ENCODE results near the gene CCDC102A. TPM values are rescaled to one million over a fixed set of nuclear protein-coding genes. Genes with fewer than 3 reads are reported as not detected.

Gene CCDC102A
- total RNA-seq: 10 to 100 TPM; 22.5 to 26.8 TPM

DNA sequence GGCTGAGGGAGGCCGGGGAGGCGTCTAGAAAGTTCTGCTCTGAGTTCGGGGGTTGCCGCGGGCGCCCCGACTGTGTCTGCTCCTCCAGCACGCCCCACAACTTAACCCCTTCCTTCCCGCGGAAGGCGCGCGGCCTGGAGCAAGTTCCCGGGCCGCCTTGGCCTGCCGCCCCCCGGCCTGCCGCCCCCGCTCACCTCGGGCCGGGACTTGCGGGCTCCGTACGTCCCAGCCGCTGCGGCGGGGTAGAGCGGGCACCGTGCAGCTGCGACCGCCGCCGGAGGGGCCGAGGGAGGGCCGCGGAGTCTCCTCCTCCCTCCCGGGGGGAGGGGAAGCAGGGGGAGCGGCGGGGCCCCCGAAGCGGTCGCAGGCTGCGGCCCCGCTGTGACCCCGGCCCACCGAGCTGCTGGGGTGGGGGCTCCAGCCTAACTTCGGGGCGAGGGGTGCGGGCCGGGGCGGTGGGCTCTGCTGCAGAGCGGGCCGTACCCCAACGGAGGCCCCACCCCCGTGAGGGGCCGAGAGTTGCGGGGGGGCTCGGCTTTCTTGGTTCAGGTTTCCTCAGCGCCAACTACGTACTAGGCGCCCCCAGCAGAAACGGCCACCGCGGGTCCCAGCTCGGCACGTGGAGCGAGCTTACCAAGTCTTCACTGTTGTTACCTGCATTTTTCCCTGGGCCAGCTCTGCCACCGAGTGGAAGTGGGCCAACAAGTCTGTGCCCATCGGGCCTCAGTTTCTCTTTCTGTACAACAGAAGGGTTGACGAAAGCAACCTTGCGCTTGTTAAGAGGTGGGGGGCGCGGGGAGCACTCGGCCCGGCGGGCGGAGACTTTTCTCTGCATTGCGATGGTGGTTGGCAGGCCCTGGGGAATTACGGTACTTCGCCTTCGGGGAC lies at the start of gene CCDC102A:
TSS of gene CCDC102A (minus strand) at position 266 of the 888 bp plus-strand sequence. CDS start 7,394 bp downstream, outside the sequence.
- H3K27ac ChIP-seq: peak within 1 kb of the TSS; percentile 89 to 94
- DNase-seq (ENCODE audit: low spot score): no peak
- TF ChIP-seq POLR2AphosphoS5 (IDR thresholded peaks at IDR 0.05): no peak
- no peak for TF ChIP-seq POLR2A (IDR thresholded peaks at IDR 0.05)
- TF ChIP-seq, protein P1, sequence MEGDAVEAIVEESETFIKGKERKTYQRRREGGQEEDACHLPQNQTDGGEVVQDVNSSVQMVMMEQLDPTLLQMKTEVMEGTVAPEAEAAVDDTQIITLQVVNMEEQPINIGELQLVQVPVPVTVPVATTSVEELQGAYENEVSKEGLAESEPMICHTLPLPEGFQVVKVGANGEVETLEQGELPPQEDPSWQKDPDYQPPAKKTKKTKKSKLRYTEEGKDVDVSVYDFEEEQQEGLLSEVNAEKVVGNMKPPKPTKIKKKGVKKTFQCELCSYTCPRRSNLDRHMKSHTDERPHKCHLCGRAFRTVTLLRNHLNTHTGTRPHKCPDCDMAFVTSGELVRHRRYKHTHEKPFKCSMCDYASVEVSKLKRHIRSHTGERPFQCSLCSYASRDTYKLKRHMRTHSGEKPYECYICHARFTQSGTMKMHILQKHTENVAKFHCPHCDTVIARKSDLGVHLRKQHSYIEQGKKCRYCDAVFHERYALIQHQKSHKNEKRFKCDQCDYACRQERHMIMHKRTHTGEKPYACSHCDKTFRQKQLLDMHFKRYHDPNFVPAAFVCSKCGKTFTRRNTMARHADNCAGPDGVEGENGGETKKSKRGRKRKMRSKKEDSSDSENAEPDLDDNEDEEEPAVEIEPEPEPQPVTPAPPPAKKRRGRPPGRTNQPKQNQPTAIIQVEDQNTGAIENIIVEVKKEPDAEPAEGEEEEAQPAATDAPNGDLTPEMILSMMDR (IDR thresholded peaks at IDR 0.05): no peak
- H3K9me3 ChIP-seq: no peaks in the 10 kb centered on the region
- intact Hi-C loops (cut with DNase I): loop anchor here (5.0 kb wide), 1 partner anchor 234 kb away; no protein-coding TSS in a partner anchor
- no peaks in the 10 kb centered on the region for H3K27me3 ChIP-seq (replicated peaks; ENCODE audit: insufficient read depth)
- peaks cover 18% of the 10 kb centered on the region for H3K4me1 ChIP-seq (replicated peaks)
- no peaks in the 10 kb centered on the region for H3K36me3 ChIP-seq
- 1% methylated on average over 44 of the region's 81 CpGs for WGBS
- H3K4me3 ChIP-seq: peak within 1 kb of the TSS; percentile 96 to 97

DNA sequence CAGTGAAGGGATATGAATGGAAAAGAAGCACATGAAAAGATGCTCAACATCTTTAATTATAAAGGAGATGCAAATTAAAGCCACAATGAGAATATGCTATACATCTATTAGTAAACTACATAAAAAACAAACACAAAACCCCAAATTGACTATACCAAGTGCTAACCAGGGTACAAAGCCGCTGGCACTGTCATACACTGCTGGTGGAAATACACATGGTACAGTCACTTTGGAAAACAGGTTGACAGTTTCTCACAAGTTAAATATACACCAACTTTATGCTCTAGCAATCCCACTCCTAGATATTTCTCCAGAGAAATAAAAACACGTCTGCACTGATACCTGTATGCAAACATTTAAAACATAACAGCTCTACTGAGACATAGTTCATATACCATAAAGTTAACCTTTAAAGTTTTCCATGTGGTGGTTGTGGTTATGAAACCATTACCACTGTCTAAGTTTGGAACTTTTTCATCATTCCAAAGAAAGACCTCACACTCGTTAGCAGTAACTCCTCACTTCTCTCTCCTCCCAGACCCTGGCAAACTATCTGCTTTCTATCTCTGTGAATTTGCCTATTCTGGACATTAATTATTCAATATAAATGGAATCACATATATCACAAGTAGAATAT lies 48.8 kb upstream of the CCDC102A start:
- H3K4me1 ChIP-seq (replicated peaks): no peaks in the 10 kb centered on the region
- no peak for DNase-seq (ENCODE audit: low spot score)
- H3K4me3 ChIP-seq: no peak overlapping the region
- intact Hi-C loops (cut with DNase I): loop anchor here (10.0 kb wide), 1 partner anchor 170 kb away; no protein-coding TSS in a partner anchor
- no peak overlapping the region for H3K27ac ChIP-seq
- no peaks in the 10 kb centered on the region for H3K9me3 ChIP-seq
- H3K36me3 ChIP-seq: no peaks in the 10 kb centered on the region
- 38% methylated on average over 3 of the region's 3 CpGs for WGBS
- no peak for TF ChIP-seq POLR2AphosphoS5 (IDR thresholded peaks at IDR 0.05)
- no peaks in the 10 kb centered on the region for H3K27me3 ChIP-seq (replicated peaks; ENCODE audit: insufficient read depth)

DNA sequence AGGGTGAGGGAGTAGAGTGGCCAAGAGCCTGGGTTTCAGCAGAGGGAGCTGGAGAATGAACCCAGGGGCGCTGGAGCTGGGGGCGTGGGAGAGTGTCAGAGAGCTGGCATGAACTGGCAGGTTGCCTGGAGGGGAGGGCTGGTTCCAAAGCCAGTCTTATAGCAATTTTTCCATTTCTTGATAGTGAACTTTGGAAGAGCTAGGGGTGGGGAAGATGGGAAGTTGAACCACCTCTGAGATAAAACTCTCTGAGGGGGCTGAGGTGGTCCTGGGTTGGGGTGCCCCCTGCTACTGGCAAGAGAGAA lies 42.9 kb upstream of the CCDC102A start:
- no peak for TF ChIP-seq POLR2A (IDR thresholded peaks at IDR 0.05)
- TF ChIP-seq, protein P1 (IDR thresholded peaks at IDR 0.05): no peak
- no peak for TF ChIP-seq POLR2AphosphoS5 (IDR thresholded peaks at IDR 0.05)
- no peak overlapping the region for H3K27ac ChIP-seq
- no peak overlapping the region for H3K4me3 ChIP-seq
- intact Hi-C loops (cut with DNase I): loop anchor here (5.0 to 10.0 kb wide), 2 partner anchors 305 to 423 kb away; partner anchors contain the start of genes USB1 and ZNF319
- no peaks in the 10 kb centered on the region for H3K36me3 ChIP-seq
- no peaks in the 10 kb centered on the region for H3K27me3 ChIP-seq (replicated peaks; ENCODE audit: insufficient read depth)
- no peak for DNase-seq (ENCODE audit: low spot score)
- H3K9me3 ChIP-seq: no peaks in the 10 kb centered on the region
- 33% methylated on average over 2 of the region's 2 CpGs for WGBS
- no peaks in the 10 kb centered on the region for H3K4me1 ChIP-seq (replicated peaks)

DNA sequence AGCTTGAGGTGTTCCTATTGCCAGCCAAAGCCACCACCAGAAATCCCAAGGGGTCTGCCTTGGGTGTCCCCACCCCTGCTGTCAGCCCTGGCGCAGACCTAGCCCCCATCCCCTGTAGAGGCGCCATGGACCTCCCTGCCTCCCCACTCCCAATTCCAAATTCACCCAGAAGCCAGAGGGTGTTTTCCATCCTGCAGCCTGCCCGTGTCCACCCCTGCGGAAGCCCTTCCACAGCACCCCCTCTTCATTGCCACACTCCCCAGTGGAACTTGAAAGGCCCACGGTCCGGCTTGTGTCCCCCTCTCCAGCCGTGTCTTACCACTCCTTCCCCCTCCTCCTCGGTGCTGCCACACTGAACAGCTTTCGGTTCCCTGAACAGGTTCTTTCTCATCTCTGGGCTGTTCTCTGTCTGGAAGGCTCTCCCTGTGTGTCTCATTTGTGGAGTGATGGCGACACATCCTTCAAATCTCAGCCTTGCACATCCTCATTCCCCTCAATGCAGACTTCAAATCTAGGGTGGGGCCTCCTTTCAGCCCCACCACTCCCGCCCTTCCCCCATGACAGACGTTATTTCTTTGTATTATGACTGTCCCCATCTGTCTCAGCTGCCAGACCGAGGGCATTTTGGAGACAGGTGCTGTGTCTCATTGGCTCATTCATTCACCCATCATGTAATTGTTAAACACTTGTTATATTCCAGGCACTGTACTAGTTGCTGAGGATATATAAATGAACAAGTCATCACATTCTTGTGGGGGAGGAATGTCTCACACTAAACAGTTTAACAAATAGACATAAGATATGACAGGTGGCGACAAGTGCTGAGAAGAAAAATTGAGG lies 42.4 kb upstream of the CCDC102A start:
- Histone ChIP-seq H3K36me3 (no peaks in the 10 kb centered on the region), H3K27ac (no peak overlapping the region), H3K9me3 (no peaks in the 10 kb centered on the region), H3K4me1 (replicated peaks) (no peaks in the 10 kb centered on the region), H3K27me3 (replicated peaks; ENCODE audit: insufficient read depth) (no peaks in the 10 kb centered on the region), H3K4me3 (no peak overlapping the region)
- intact Hi-C loops (cut with DNase I): loop anchor here (5.0 to 10.0 kb wide), 2 partner anchors 306 to 424 kb away; partner anchors contain the start of genes USB1 and ZNF319
- TF ChIP-seq POLR2A (IDR thresholded peaks at IDR 0.05) (no peak), POLR2AphosphoS5 (IDR thresholded peaks at IDR 0.05) (no peak)
- TF ChIP-seq, protein P1 (IDR thresholded peaks at IDR 0.05): no peak
- DNase-seq (ENCODE audit: low spot score): no peak
- 69% methylated on average over 14 of the region's 14 CpGs for WGBS
